PC-3 (cell line): ENCODE data around the gene IGFBP1. TPM values are rescaled to one million over a fixed set of nuclear protein-coding genes. Genes with fewer than 3 reads are reported as not detected.

Source experiments
- ATAC-seq: fragments of 200-7000 bp; cut with Tn5 transposase; 2 replicates; pipeline ENCODE4 v1.9.1; 2020; ENCODE audit warnings: mild to moderate bottlenecking, moderate library complexity
- BruUV-seq: library from RNA; stranded (reverse); fragments of 400-500 nt; replicated peaks from 2 replicates; lab custom pipeline; 2021; lab: Mats Ljungman, UMichigan
- CTCF ChIA-PET: fragments of 300-600 bp; sonication (Branson Sonifier 250); formaldehyde crosslinking; loops from one replicate; lab custom pipeline; 2022; ENCODE audit warnings: antibody characterized with exemption; lab: Charles Lee
- POLR2A ChIA-PET: fragments of 300-600 bp; sonication (Branson Sonifier 250); formaldehyde crosslinking; loops from one replicate; lab custom pipeline; 2022; ENCODE audit warnings: antibody characterized with exemption; ENCODE audit not compliant: unreplicated experiment; lab: Charles Lee
- DNase-seq: peaks from one replicate; pipeline ENCODE4 v3.0.0-alpha.2; 2015
- H2AFZ ChIP-seq: fragments of 300-600 bp; sonication (generic); 2 replicates; pipeline ENCODE4 v1.6.0; 2016; ENCODE audit warnings: antibody characterized with exemption, low read length
- H3F3A ChIP-seq: fragments of 300-600 bp; sonication (generic); one replicate; pipeline ENCODE4 v1.6.0; 2017; ENCODE audit warnings: antibody characterized with exemption, low read length, control low read depth, mild to moderate bottlenecking; ENCODE audit not compliant: unreplicated experiment
- H3K27ac ChIP-seq: fragments of 300-600 bp; sonication (generic); 2 replicates; pipeline ENCODE4 v1.5.1; 2016; ENCODE audit warnings: mild to moderate bottlenecking, low read length
- H3K27me3 ChIP-seq: fragments of 300-600 bp; sonication (generic); 2 replicates; pipeline ENCODE4 v1.6.1; 2016; ENCODE audit warnings: low read length, mixed read lengths
- H3K36me3 ChIP-seq: fragments of 300-600 bp; sonication (generic); 2 replicates; pipeline ENCODE4 v1.6.1; 2016; ENCODE audit warnings: low read depth, mixed run types, low read length, mixed read lengths
- H3K4me1 ChIP-seq: fragments of 300-600 bp; sonication (generic); 2 replicates; pipeline ENCODE4 v1.5.1; 2016; ENCODE audit warnings: low read length; ENCODE audit not compliant: insufficient read depth
- H3K4me2 ChIP-seq: fragments of 300-600 bp; sonication (generic); 2 replicates; pipeline ENCODE4 v1.6.0; 2016; ENCODE audit warnings: low read length
- H3K4me3 ChIP-seq: fragments of 300-600 bp; sonication (generic); 2 replicates; pipeline ENCODE4 v1.5.1; 2016; ENCODE audit warnings: mild to moderate bottlenecking, low read length, mixed read lengths
- H3K79me2 ChIP-seq: fragments of 300-600 bp; sonication (generic); 2 replicates; pipeline ENCODE4 v1.6.1; 2017; ENCODE audit warnings: low read length, mixed read lengths
- H3K9ac ChIP-seq: fragments of 300-600 bp; sonication (generic); 2 replicates; pipeline ENCODE4 v1.6.0; 2016; ENCODE audit warnings: mild to moderate bottlenecking, low read length
- H3K9me2 ChIP-seq: fragments of 300-600 bp; sonication (generic); replicated peaks from 2 replicates; pipeline ENCODE4 v1.6.1; 2016; ENCODE audit warnings: mixed run types, low read length, mixed read lengths
- H3K9me3 ChIP-seq: fragments of 300-600 bp; sonication (generic); 2 replicates; pipeline ENCODE4 v1.6.1; 2016; ENCODE audit warnings: low read length, mixed read lengths
- H4K20me1 ChIP-seq: fragments of 300-600 bp; sonication (generic); 2 replicates; pipeline ENCODE4 v1.6.1; 2016; ENCODE audit warnings: low read length, mixed read lengths
- EZH2 ChIP-seq: fragments of 300-600 bp; sonication (generic); IDR thresholded peaks from one replicate; pipeline ENCODE4 v1.6.1; 2017; ENCODE audit warnings: antibody characterized with exemption, mild to moderate bottlenecking, low read length; ENCODE audit not compliant: unreplicated experiment
- EZH2phosphoT487 ChIP-seq: fragments of 300-600 bp; sonication (generic); IDR thresholded peaks from 2 replicates; pipeline ENCODE4 v1.6.1; 2018; ENCODE audit warnings: mild to moderate bottlenecking, antibody characterized with exemption, low read length, borderline replicate concordance
- intact Hi-C: fragments of 100-400 bp; cut with micrococcal nuclease; formaldehyde crosslinking; loops from 2 replicates; pipeline ENCODE4 v1.9.0; 2023
- total RNA-seq: library from RNA; depleted of rRNA; stranded (reverse); fragments of >200 nt; gene quantifications from 2 replicates; pipeline ENCODE4 v1.2.3, GENCODE V29; 2014
- TF ChIP-seq, protein P1 (sequence below): fragments of 300-600 bp; sonication (generic); conservative IDR thresholded peaks from 2 replicates; pipeline ENCODE4 v1.5.1; 2017; ENCODE audit warnings: antibody characterized with exemption, low read depth, mild to moderate bottlenecking, low read length

The IGFBP1 gene
- total RNA-seq, 1 experiment from 2014 or later, result 1.5 TPM

DNA sequence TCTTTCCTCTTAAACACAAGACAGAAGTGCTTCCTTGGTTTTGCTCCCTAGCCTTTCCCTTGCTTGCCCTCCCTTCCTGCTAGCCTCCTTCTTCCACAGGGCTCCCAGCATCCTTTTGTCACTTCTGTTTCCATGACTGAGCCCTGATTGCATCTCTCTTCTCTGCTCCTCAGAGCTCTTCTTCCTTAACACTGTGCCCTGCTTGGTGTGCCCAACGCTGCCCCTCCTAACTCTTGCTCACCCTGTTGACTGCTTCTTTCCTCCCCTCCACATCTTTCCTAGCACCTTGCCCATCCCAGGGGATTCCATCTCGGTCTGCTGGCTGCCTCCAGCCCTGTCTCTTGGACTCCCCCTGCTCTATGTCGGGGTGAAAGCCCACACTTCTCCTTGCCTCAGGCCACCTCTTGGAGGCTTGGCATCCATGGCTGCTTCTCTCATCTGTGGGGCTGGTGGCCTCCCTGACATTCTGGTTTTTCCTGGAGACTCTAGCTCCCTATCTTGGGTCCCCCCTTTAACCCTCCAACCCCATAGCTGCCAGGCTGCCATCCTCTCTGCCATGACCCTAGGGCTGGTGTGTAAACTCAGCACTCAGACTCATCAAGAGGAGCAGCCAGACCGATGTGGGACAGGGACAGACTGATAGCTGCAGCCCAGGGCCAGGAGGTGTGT lies 5.8 kb downstream of the IGFBP1 start:
- intact Hi-C loops, result no loop called here
- Histone ChIP-seq H3K27ac (no peak overlapping the region), H4K20me1 (no peaks in the 10 kb centered on the region), H3F3A (no peaks in the 10 kb centered on the region), H3K79me2 (no peaks in the 10 kb centered on the region), H3K9me3 (no peaks in the 10 kb centered on the region), H3K4me2 (no peak overlapping the region), H2AFZ (no peak overlapping the region), H3K36me3 (no peaks in the 10 kb centered on the region), H3K9ac (no peak overlapping the region), H3K27me3 (no peaks in the 10 kb centered on the region), H3K4me3 (no peak overlapping the region), H3K4me1 (0 out of 2 replicates have a peak, but pooled peaks cover 2% of the 10 kb centered on the region), H3K9me2 (no peaks in the 10 kb centered on the region)
- DNase-seq, result no peak
- TF ChIP-seq EZH2, result no peak
- TF ChIP-seq EZH2phosphoT487, result no peak
- TF ChIP-seq, protein P1, sequence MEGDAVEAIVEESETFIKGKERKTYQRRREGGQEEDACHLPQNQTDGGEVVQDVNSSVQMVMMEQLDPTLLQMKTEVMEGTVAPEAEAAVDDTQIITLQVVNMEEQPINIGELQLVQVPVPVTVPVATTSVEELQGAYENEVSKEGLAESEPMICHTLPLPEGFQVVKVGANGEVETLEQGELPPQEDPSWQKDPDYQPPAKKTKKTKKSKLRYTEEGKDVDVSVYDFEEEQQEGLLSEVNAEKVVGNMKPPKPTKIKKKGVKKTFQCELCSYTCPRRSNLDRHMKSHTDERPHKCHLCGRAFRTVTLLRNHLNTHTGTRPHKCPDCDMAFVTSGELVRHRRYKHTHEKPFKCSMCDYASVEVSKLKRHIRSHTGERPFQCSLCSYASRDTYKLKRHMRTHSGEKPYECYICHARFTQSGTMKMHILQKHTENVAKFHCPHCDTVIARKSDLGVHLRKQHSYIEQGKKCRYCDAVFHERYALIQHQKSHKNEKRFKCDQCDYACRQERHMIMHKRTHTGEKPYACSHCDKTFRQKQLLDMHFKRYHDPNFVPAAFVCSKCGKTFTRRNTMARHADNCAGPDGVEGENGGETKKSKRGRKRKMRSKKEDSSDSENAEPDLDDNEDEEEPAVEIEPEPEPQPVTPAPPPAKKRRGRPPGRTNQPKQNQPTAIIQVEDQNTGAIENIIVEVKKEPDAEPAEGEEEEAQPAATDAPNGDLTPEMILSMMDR, result no peak
- POLR2A ChIA-PET, result no interaction called here
- CTCF ChIA-PET, result no interaction called here
- no TSS peak for BruUV-seq
- ATAC-seq, result no peak

DNA sequence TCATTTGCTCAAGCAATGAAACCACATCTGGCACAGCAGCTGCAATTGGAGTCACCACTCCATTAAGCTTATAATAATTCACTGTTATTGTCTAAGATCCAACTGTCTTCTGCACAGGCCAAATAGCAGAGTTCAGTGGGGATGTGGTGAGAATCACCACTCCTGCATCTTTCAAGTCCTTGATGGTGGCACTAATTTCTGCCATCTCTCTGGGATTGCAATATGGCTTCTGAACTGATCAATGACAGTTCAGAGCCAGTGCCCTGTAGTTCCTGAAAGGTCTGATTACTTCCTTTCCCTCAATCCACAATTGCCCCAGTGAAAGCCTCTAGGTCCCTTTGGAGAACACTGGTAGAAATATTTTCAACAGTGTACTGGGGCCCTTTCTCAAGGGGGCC lies 6.4 kb downstream of the IGFBP1 start:
- Histone ChIP-seq H2AFZ (no peak overlapping the region), H3K79me2 (no peaks in the 10 kb centered on the region), H3K9me3 (no peaks in the 10 kb centered on the region), H3K27ac (no peak overlapping the region), H3K4me2 (no peak overlapping the region), H3K9ac (no peak overlapping the region), H3K27me3 (no peaks in the 10 kb centered on the region), H3F3A (no peaks in the 10 kb centered on the region), H3K4me3 (no peak overlapping the region), H3K4me1 (no peaks in the 10 kb centered on the region), H4K20me1 (no peaks in the 10 kb centered on the region), H3K9me2 (no peaks in the 10 kb centered on the region), H3K36me3 (no peaks in the 10 kb centered on the region)
- intact Hi-C loops, result no loop called here
- POLR2A ChIA-PET, result no interaction called here
- BruUV-seq, result no TSS peak
- no peak for ATAC-seq
- no peak for TF ChIP-seq EZH2phosphoT487
- TF ChIP-seq, protein P1, result no peak
- TF ChIP-seq EZH2, result no peak
- no peak for DNase-seq
- CTCF ChIA-PET, result no interaction called here

DNA sequence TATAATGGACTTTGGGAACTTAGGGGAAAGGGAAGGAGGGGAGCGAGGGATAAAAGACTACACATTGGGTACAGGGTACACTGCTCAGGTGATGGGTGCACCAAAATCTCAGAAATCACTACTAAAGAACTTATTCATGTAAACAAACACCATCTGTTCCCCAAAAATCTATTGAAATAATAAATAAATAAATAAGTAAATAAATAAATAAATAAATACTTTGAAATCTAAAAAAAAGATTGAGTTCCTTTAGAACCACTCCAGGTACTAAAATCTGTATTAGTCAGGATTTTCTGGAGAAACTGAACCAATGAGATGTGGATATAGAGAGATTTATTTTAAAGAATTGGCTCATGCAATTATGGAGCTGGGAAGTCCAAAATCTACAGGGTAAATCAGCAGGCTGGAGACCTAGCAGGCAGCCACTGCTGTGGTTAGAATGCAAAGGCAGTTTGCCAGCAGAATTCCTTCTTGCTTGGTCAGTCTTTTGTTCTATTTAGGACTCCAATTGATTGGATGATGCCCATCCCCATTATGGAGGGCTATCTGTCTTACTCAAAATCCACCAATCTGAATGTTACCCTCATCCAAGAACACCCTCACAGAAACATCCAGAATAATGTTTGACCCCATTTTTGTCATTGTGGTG lies 8.9 kb downstream of the IGFBP1 start:
- Histone ChIP-seq H3K79me2 (no peaks in the 10 kb centered on the region), H3F3A (no peaks in the 10 kb centered on the region), H3K4me1 (no peaks in the 10 kb centered on the region), H4K20me1 (no peaks in the 10 kb centered on the region), H2AFZ (no peak overlapping the region), H3K9me2 (no peaks in the 10 kb centered on the region), H3K36me3 (no peaks in the 10 kb centered on the region), H3K4me2 (no peak overlapping the region), H3K4me3 (no peak overlapping the region), H3K9me3 (no peaks in the 10 kb centered on the region), H3K27me3 (no peaks in the 10 kb centered on the region), H3K9ac (no peak overlapping the region), H3K27ac (no peak overlapping the region)
- ChIA-PET POLR2A (no interaction called here), CTCF (no interaction called here)
- ATAC-seq (0 out of 2 replicates have a peak, but pooled peaks have one; percentile 24), DNase-seq (peak; percentile 72)
- intact Hi-C loops, result no loop called here
- no TSS peak for BruUV-seq
- TF ChIP-seq, protein P1, result no peak
- no peak for TF ChIP-seq EZH2phosphoT487
- TF ChIP-seq EZH2, result no peak
